OCI-LY3 (cell line): ENCODE data around the gene TAF1.

Experiments
- H2AFZ ChIP-seq: fragments of 200-600, 300-600 bp; shearing (Covaris generic); 2 replicates; pipeline ENCODE4 v1.6.0; 2014; ENCODE audit warnings: antibody characterized with exemption, low read depth, low read length
- H3K27ac ChIP-seq: fragments of 200-600, 300-600 bp; sonication (generic); 2 replicates; pipeline ENCODE4 v1.5.1; 2014; ENCODE audit warnings: mild to moderate bottlenecking, low read length, moderate library complexity, mixed read lengths
- H3K27me3 ChIP-seq: fragments of 200-600, 300-600 bp; sonication (generic); 2 replicates; pipeline ENCODE4 v1.6.1; 2014; ENCODE audit warnings: low read depth, low read length, mixed read lengths
- H3K36me3 ChIP-seq: fragments of 200-600, 300-600 bp; sonication (generic); replicated peaks from 2 replicates; pipeline ENCODE3; 2014; ENCODE audit warnings: low read depth, low read length, mixed read lengths
- H3K4me1 ChIP-seq: fragments of 300-600, 200-600 bp; sonication (generic); 2 replicates; pipeline ENCODE4 v1.6.1; 2014; ENCODE audit warnings: low read length, mixed read lengths
- H3K4me2 ChIP-seq: fragments of 200-600, 300-600 bp; sonication (generic); 2 replicates; pipeline ENCODE4 v1.6.1; 2014; ENCODE audit warnings: low read length, mixed read lengths
- H3K4me3 ChIP-seq: fragments of 300-600, 200-600 bp; sonication (generic); 2 replicates; pipeline ENCODE4 v1.5.1; 2014; ENCODE audit warnings: antibody characterized with exemption, mild to moderate bottlenecking, low read length, moderate library complexity
- H3K79me2 ChIP-seq: fragments of 300-600, 200-600 bp; shearing (Covaris generic); 2 replicates; pipeline ENCODE4 v1.6.1; 2014; ENCODE audit warnings: mild to moderate bottlenecking, low read length, mixed read lengths
- H3K9ac ChIP-seq: fragments of 300-600, 200-600 bp; shearing (Covaris generic); 2 replicates; pipeline ENCODE4 v1.6.0; 2014; ENCODE audit warnings: mild to moderate bottlenecking, low read length, moderate library complexity
- H3K9me3 ChIP-seq: fragments of 200-600, 300-600 bp; shearing (Covaris generic); 2 replicates; pipeline ENCODE4 v1.6.1; 2014; ENCODE audit warnings: low read length, mixed read lengths; ENCODE audit not compliant: insufficient read depth
- H4K20me1 ChIP-seq: fragments of 200-600, 300-600 bp; sonication (generic); 2 replicates; pipeline ENCODE4 v1.6.1; 2016; ENCODE audit warnings: low read length, mixed read lengths; ENCODE audit not compliant: insufficient read depth
- EZH2phosphoT487 ChIP-seq: fragments of 200-600 bp; shearing (Covaris generic); IDR thresholded peaks from 2 replicates; pipeline ENCODE4 v1.6.1; 2018; ENCODE audit warnings: antibody characterized with exemption, mixed run types, low read depth
- TF ChIP-seq, protein P1 (sequence below): fragments of 200-600, 300-600 bp; sonication (generic); IDR thresholded peaks from 2 replicates; pipeline ENCODE4 v1.5.1; 2014; ENCODE audit warnings: antibody characterized with exemption, low read length, low read depth

Gene TAF1

DNA sequence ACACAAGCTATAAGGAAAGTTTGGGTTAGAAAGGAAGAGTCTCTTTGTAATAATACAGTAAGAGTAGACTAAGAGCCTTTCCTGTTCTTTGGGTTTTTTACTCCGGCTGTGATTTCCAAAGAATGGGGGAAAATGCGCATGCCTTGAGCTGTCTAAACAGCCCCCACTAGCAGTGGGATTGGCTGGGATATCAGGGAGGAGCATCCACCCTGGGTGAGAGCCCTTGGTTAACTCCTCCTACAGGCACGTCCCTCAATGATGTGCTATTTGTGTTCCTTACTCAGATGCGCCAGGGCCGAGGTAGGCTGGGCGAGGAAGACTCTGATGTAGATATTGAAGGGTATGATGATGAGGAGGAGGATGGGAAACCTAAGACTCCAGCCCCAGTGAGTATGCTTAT is 92.7 kb downstream of the TAF1 start:
- Histone ChIP-seq H4K20me1 (no peaks in the 10 kb centered on the region), H3K9ac (no peak overlapping the region), H3K4me3 (no peak overlapping the region), H3K27me3 (no peaks in the 10 kb centered on the region), H3K36me3 (peaks cover 58% of the 10 kb centered on the region), H3K4me2 (no peak overlapping the region), H3K27ac (no peak overlapping the region), H3K9me3 (no peaks in the 10 kb centered on the region), H3K4me1 (no peaks in the 10 kb centered on the region), H2AFZ (no peak overlapping the region), H3K79me2 (no peaks in the 10 kb centered on the region)
- TF ChIP-seq, protein P1, sequence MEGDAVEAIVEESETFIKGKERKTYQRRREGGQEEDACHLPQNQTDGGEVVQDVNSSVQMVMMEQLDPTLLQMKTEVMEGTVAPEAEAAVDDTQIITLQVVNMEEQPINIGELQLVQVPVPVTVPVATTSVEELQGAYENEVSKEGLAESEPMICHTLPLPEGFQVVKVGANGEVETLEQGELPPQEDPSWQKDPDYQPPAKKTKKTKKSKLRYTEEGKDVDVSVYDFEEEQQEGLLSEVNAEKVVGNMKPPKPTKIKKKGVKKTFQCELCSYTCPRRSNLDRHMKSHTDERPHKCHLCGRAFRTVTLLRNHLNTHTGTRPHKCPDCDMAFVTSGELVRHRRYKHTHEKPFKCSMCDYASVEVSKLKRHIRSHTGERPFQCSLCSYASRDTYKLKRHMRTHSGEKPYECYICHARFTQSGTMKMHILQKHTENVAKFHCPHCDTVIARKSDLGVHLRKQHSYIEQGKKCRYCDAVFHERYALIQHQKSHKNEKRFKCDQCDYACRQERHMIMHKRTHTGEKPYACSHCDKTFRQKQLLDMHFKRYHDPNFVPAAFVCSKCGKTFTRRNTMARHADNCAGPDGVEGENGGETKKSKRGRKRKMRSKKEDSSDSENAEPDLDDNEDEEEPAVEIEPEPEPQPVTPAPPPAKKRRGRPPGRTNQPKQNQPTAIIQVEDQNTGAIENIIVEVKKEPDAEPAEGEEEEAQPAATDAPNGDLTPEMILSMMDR: no peak
- no peak for TF ChIP-seq EZH2phosphoT487

DNA sequence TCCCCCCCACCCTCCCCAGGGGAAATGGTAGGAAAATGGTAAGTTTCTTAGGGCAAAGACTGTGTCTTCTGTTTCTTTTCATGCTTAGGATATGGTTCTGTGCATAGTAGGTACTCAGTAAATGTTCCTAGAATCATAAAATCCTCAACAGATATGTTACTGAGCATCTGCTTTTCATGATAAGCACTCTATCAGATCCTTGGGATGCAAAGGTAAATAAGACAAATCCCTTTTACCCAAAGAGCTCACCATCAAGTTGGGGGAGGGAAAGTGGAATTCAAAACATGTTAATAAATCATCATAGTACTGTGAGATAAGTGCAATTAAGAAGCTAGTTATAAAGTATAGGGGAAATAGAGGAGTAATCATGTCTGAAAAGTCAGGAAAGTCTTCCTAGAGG is 98.8 kb downstream of the TAF1 start:
- Histone ChIP-seq H3K36me3 (peaks cover 31% of the 10 kb centered on the region), H3K4me1 (no peaks in the 10 kb centered on the region), H3K9ac (no peak overlapping the region), H4K20me1 (no peaks in the 10 kb centered on the region), H3K27me3 (no peaks in the 10 kb centered on the region), H3K79me2 (no peaks in the 10 kb centered on the region), H3K4me2 (no peak overlapping the region), H3K9me3 (no peaks in the 10 kb centered on the region), H2AFZ (no peak overlapping the region), H3K27ac (no peak overlapping the region), H3K4me3 (no peak overlapping the region)
- TF ChIP-seq, protein P1: no peak
- TF ChIP-seq EZH2phosphoT487: no peak

DNA sequence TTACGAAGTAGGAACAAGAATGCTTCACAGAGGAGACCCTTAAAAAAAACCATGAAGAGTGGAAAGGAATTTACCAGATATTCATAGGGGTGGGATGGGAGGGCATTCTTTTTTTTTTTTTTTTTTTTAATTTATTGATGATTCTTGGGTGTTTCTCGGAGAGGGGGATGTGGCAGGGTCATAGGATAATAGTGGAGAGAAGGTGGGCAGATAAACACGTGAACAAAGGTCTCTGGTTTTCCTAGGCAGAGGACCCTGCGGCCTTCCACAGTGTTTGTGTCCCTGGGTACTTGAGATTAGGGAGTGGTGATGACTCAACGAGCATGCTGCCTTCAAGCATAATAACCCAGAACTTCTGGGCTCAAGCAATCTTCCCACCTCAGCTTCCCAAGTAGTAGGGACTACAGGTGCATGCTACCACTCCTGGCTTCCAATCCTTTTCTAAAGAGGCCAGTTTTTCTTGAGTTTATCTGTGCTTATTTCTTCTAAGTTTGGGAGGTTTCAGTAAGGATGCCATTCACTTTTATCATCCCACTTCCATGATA is 100.9 kb downstream of the TAF1 start:
- no peak overlapping the region for H2AFZ ChIP-seq
- no peaks in the 10 kb centered on the region for H3K9me3 ChIP-seq
- no peak overlapping the region for H3K9ac ChIP-seq
- H3K27ac ChIP-seq: no peak overlapping the region
- H4K20me1 ChIP-seq: no peaks in the 10 kb centered on the region
- TF ChIP-seq EZH2phosphoT487: no peak
- TF ChIP-seq, protein P1: no peak
- H3K4me3 ChIP-seq: no peak overlapping the region
- no peaks in the 10 kb centered on the region for H3K4me1 ChIP-seq
- H3K79me2 ChIP-seq: no peaks in the 10 kb centered on the region
- H3K27me3 ChIP-seq: no peaks in the 10 kb centered on the region
- peaks cover 14% of the 10 kb centered on the region for H3K36me3 ChIP-seq
- no peak overlapping the region for H3K4me2 ChIP-seq

DNA sequence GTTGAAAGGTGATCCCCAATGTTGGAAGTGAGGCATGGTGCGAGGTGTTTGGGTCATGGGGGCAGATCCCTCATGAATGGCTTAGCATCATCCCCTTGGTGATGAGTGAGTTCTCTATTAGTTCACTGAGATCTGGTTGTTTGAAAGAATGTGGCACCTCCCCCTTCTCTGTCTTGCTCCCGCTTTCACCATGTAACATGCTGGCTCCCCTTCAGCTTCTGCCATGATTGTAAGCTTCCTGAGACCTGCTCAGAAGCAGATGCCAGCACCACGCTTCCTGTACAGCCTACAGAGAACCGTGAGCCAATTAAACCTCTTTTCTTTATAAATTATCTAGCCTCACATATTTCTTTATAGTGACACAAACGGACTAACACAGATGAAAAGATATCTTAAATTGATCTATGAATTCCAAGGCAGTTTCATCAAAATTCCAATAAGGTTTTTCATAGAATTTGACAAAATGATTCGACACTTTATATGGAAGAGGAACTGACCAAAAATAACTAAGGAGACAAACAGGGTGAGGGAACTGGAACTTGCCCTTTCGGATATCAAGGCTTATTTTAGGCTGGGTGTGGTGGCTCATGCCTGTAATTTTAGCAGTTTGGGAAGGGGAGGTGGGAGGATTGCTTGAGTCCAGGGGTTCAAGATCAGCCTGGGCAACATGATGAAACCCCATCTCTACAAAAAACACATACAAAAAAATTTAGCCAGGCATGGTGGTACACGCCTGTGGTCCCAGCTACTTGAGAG is 109.8 kb downstream of the TAF1 start:
- Histone ChIP-seq H3K4me1 (no peaks in the 10 kb centered on the region), H3K9ac (no peak overlapping the region), H3K4me2 (no peak overlapping the region), H3K27me3 (no peaks in the 10 kb centered on the region), H3K79me2 (no peaks in the 10 kb centered on the region), H3K4me3 (no peak overlapping the region), H3K27ac (no peak overlapping the region), H3K9me3 (no peaks in the 10 kb centered on the region), H2AFZ (no peak overlapping the region), H4K20me1 (no peaks in the 10 kb centered on the region), H3K36me3 (no peaks in the 10 kb centered on the region)
- TF ChIP-seq, protein P1: no peak
- TF ChIP-seq EZH2phosphoT487: no peak
